Right lobe of liver (tissue), 6 donors: Measurements from ENCODE around the gene ZIC1. TPM values are rescaled to one million over a fixed set of nuclear protein-coding genes. Genes with fewer than 3 reads are reported as not detected.

Experiments used
- ATAC-seq, 4 donors: fragments of 200-7000 bp; cut with Tn5 transposase; one replicate each; pipeline ENCODE4 v1.9.1; 2020; ENCODE audit warnings: mild to moderate bottlenecking in 4 of 4, moderate library complexity in 4 of 4
- DNase-seq, 3 donors: peaks; one replicate each; pipeline ENCODE4 v3.0.0-alpha.2; 2020
- H3K27ac ChIP-seq, 3 donors: fragments of 200-600 bp; one replicate each; pipeline ENCODE4 v1.8.0; 2022
- H3K27me3 ChIP-seq, 2 donors: fragments of 200-600 bp; one replicate each; pipeline ENCODE4 v1.8.0; 2022
- H3K36me3 ChIP-seq, 4 donors: fragments of 200-600 bp; sonication (generic) in 1 of 4; one replicate each; pipeline versions ENCODE4 v1.5.1 to v1.8.0; 2017 to 2022; ENCODE audit warnings: control low read depth in 1 of 4
- H3K4me1 ChIP-seq, 4 donors: fragments of 200-600 bp; sonication (generic) in 1 of 4; one replicate each; pipeline versions ENCODE4 v1.5.1 to v1.8.0; 2017 to 2022; ENCODE audit warnings: control low read depth in 1 of 4
- H3K4me3 ChIP-seq, 3 donors: fragments of 200-600 bp; one replicate each; pipeline ENCODE4 v1.8.0; 2022
- H3K9me3 ChIP-seq, 4 donors: fragments of 200-600 bp; sonication (generic) in 1 of 4; one replicate each; pipeline versions ENCODE4 v1.5.1 to v1.8.0; 2017 to 2022; ENCODE audit warnings: control low read depth in 1 of 4
- CTCF ChIP-seq, 4 donors: fragments of 200-600 bp in 3 of 4; fragments of 450-650 bp in 1 of 4; IDR thresholded peaks; one replicate each; pipeline versions ENCODE4 v1.5.1 to v1.8.0; 2016 to 2022; ENCODE audit warnings: antibody characterized with exemption in 4 of 4, mild to moderate bottlenecking in 2 of 4
- POLR2A ChIP-seq: fragments of 450-650 bp; IDR thresholded peaks from one replicate; pipeline ENCODE4 v1.6.1; 2017; ENCODE audit warnings: antibody characterized with exemption, mild to moderate bottlenecking
- WGBS: methylation state at CpG from one replicate; pipeline ENCODE4 v1.1.6; 2018; ENCODE audit warnings: low coverage, low lambda C conversion rate; ENCODE audit not compliant: insufficient coverage; ENCODE audit errors: missing lambda C conversion rate; 5-methylcytosine and 5-hydroxymethylcytosine counted together
- intact Hi-C, 2 donors: fragments of 100-400 bp; cut with DNase I; formaldehyde crosslinking; loops; one replicate each; pipeline versions ENCODE4 v1.11.2 to v1.14.1; 2022
- total RNA-seq, 6 experiments: library from RNA; depleted of rRNA in 2 of 6; stranded (reverse); fragments of >200 nt in 2 of 6; fragmentation: NEBNext Ultra II Directional in 3 of 6; extraction: Animal tissue kit (Norgen Biotek cat#: 25700) in 3 of 6; gene quantifications; one replicate each; pipeline versions ENCODE4 v1.1.0 to v1.2.4, GENCODE V29; 2016 to 2023
- donor health status: DM: no; HTN: yes; CAD: no.
- donor health status: DM: no; HTN: no; CAD: no.
- donor health status: DM: no; HTN: no; CAD: no.
- donor health status: DM: no; HTN: yes; CAD: no.
- donor health status: DM: no; HTN: yes; CAD: no.

Gene ZIC1
- total RNA-seq, 6 experiments from 2014 or later = 1.1 to 14.6 (median 9.6) TPM

- H3K9me3 ChIP-seq = no peaks in the 10 kb centered on the region
- DNase-seq = no peak
- no peaks in the 10 kb centered on the region for H3K4me1 ChIP-seq
- intact Hi-C loops = no loop called here
- no peak for ATAC-seq
- WGBS = 12% methylated on average over 20 of the region's 23 CpGs
- H3K4me3 ChIP-seq = no peak overlapping the region
- no peaks in the 10 kb centered on the region for H3K36me3 ChIP-seq
- H3K27ac ChIP-seq = no peak overlapping the region
- TF ChIP-seq POLR2A (no peak), CTCF (IDR thresholded peaks at IDR 0.05) (no peak)
- peaks cover 26 to 74% of the 10 kb centered on the region in 2 donors for H3K27me3 ChIP-seq
These were observed 23.8 kb upstream of the ZIC1 start for GRCh38 chr3:147385059-147386012.

GRCh38 chr3:147387291-147387884 is 21.8 kb upstream of the ZIC1 start:
- 9% methylated on average over 10 of the region's 10 CpGs for WGBS
- H3K27ac ChIP-seq = no peak overlapping the region
- no peaks in the 10 kb centered on the region for H3K36me3 ChIP-seq
- H3K9me3 ChIP-seq = no peaks in the 10 kb centered on the region
- no peak overlapping the region for H3K4me3 ChIP-seq
- intact Hi-C loops = no loop called here
- DNase-seq (no peak), ATAC-seq (no peak)
- TF ChIP-seq POLR2A = no peak
- no peak for TF ChIP-seq CTCF (IDR thresholded peaks at IDR 0.05)
- peaks cover 26 to 63% of the 10 kb centered on the region in 2 donors for H3K27me3 ChIP-seq
- peaks cover 0 to 5% (median 0%) of the 10 kb centered on the region in 4 donors for H3K4me1 ChIP-seq

- Histone ChIP-seq H3K4me1 (peaks cover 0 to 8% (median 0%) of the 10 kb centered on the region in 4 donors), H3K4me3 (no peak overlapping the region), H3K36me3 (no peaks in the 10 kb centered on the region), H3K27me3 (peaks cover 21 to 57% of the 10 kb centered on the region in 2 donors), H3K9me3 (no peaks in the 10 kb centered on the region), H3K27ac (no peak overlapping the region)
- DNase-seq (no peak), ATAC-seq (no peak)
- no peak for TF ChIP-seq POLR2A
- no peak for TF ChIP-seq CTCF (IDR thresholded peaks at IDR 0.05)
- 6% methylated on average over 36 of the region's 36 CpGs for WGBS
- intact Hi-C loops = no loop called here
These were observed 21.1 kb upstream of the ZIC1 start for GRCh38 chr3:147387885-147388699.

- TF ChIP-seq POLR2A (no peak), CTCF (IDR thresholded peaks at IDR 0.05) (no peak)
- H3K9me3 ChIP-seq = no peaks in the 10 kb centered on the region
- WGBS = 5% methylated on average over 25 of the region's 25 CpGs
- peaks cover 0 to 16% (median 0%) of the 10 kb centered on the region in 4 donors for H3K4me1 ChIP-seq
- ATAC-seq (no peak), DNase-seq (no peak)
- intact Hi-C loops = no loop called here
- H3K27me3 ChIP-seq = peaks cover 14 to 50% of the 10 kb centered on the region in 2 donors
- H3K27ac ChIP-seq = no peak overlapping the region
- H3K36me3 ChIP-seq = no peaks in the 10 kb centered on the region
- H3K4me3 ChIP-seq = no peak overlapping the region
These were observed 20.2 kb upstream of the ZIC1 start for GRCh38 chr3:147388700-147389580.
